Vagina (tissue), 2 donors: Measurements from ENCODE around the gene QRICH1.

ENCODE experiments used
- CTCF ChIP-seq, 3 experiments: fragments of 450-650 bp in 2 of 3; fragments of 200-600 bp in 1 of 3; sonication (generic) in 1 of 3; IDR thresholded peaks; one replicate each; pipeline ENCODE4 v1.5.1; 2017 to 2019; ENCODE audit warnings: antibody characterized with exemption in 3 of 3, mild to moderate bottlenecking in 2 of 3, moderate library complexity in 2 of 3
- POLR2A ChIP-seq, 2 donors: fragments of 450-650 bp; IDR thresholded peaks; one replicate each; pipeline ENCODE4 v1.6.1; 2017; ENCODE audit warnings: antibody characterized with exemption in 2 of 2, mild to moderate bottlenecking in 2 of 2, moderate library complexity in 2 of 2
- POLR2AphosphoS5 ChIP-seq, 2 donors: sonication (generic); formaldehyde crosslinking; IDR thresholded peaks; one replicate each; pipeline ENCODE4 v1.9.0; 2017; ENCODE audit warnings: antibody characterized with exemption in 2 of 2, mild to moderate bottlenecking in 2 of 2, low read depth in 1 of 2; ENCODE audit not compliant: insufficient read depth in 1 of 2

- no peak for TF ChIP-seq CTCF (IDR thresholded peaks at IDR 0.05)
- TF ChIP-seq POLR2A (IDR thresholded peaks at IDR 0.05): no peak
- TF ChIP-seq POLR2AphosphoS5 (IDR thresholded peaks at IDR 0.05; ENCODE audit: insufficient read depth in 1 of 2, low read depth in 1 of 2): no peak
Measured at GRCh38 chr3:49121132-49121736, 27.4 kb upstream of the QRICH1 start.
